SJCRH30 (cell line): ENCODE results near the gene TCF23. TPM values are rescaled to one million over a fixed set of nuclear protein-coding genes. Genes with fewer than 3 reads are reported as not detected.

ENCODE experiments used
- DNase-seq, 2 experiments: peaks; one replicate each; pipeline ENCODE4 v3.0.0-alpha.2; 2015 to 2020
- H3K27ac ChIP-seq: fragments of 250-450 bp; sonication (Bioruptor Pico); 2 replicates; pipeline ENCODE4 v1.5.1; 2020; ENCODE audit warnings: mild to moderate bottlenecking, moderate library complexity
- H3K27me3 ChIP-seq: fragments of 250-450 bp; sonication (Bioruptor Pico); 2 replicates; pipeline ENCODE4 v1.5.1; 2020; ENCODE audit warnings: mild to moderate bottlenecking, moderate library complexity
- H3K36me3 ChIP-seq: fragments of 250-450 bp; sonication (Bioruptor Pico); 2 replicates; pipeline ENCODE4 v1.5.1; 2020; ENCODE audit warnings: mild to moderate bottlenecking, moderate library complexity
- H3K4me1 ChIP-seq: fragments of 250-450 bp; sonication (Bioruptor Pico); 2 replicates; pipeline ENCODE4 v1.5.1; 2020; ENCODE audit warnings: mild to moderate bottlenecking, moderate library complexity
- H3K4me3 ChIP-seq: fragments of 250-450 bp; sonication (Bioruptor Pico); 2 replicates; pipeline ENCODE4 v1.5.1; 2020; ENCODE audit warnings: mild to moderate bottlenecking, moderate library complexity
- H3K9me3 ChIP-seq: fragments of 250-450 bp; sonication (Bioruptor Pico); replicated peaks from 2 replicates; pipeline ENCODE4 v1.5.1; 2020; ENCODE audit warnings: mild to moderate bottlenecking, moderate library complexity
- total RNA-seq: library from RNA; depleted of rRNA; stranded (reverse); fragments of >200 nt; shearing (Covaris generic); gene quantifications from 2 replicates; pipeline ENCODE4 v1.2.3, GENCODE V29; 2014

Gene TCF23
- total RNA-seq, 1 experiment from 2014 or later = not detected

DNA sequence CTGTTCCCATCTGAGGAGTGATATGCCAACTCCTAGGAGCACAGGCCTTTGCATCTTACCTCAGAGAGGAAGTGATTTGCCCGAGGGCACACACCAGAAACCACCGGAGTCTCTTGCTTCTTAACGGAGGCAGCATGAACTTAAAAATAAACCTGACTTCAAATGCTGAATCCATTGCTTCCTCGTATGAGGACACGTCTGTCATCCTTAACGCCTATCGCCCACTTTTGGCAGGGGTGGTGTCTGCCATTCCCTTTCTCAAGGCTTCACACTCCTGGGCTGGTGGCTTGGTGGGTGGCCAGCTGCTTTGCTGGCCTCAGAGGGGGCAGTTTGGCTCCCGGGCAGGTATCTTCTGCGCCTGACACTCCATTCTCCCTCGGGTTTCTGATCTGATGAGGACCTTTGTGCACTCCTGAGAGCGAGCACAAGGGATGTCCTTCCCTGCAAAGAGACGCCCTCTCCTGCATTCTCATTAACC lies 13.3 kb upstream of the TCF23 start:
- no peak for DNase-seq
- Histone ChIP-seq H3K27ac (no peak overlapping the region), H3K4me3 (no peak overlapping the region), H3K4me1 (peaks cover 6% of the 10 kb centered on the region; the same call in 1 of the 2 replicates), H3K9me3 (no peaks in the 10 kb centered on the region), H3K27me3 (peaks cover 6% of the 10 kb centered on the region; the same call in 1 of the 2 replicates), H3K36me3 (peaks cover 6% of the 10 kb centered on the region; the same call in 1 of the 2 replicates)

DNA sequence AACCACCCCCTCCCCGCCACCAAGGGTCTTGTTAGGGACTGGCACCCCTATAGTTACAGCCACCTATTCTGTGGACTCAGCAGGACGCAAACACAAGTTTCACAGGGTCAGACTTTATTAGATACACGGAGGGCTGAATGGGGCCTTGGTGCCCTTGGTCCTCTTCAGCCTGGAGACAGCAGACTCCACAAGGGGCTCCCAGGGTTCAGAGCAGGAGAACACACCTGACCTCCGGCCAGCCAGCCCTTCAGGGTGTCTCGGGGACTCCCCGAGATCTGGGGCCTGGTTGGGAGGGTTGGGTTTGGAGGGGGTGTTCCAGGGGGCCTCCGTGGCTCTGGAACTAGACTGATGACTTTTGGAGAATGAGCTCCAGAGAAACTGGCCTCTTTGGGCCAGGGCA lies 12.1 kb upstream of the TCF23 start:
- H3K4me1 ChIP-seq = peaks cover 6% of the 10 kb centered on the region; the same call in 1 of the 2 replicates
- no peaks in the 10 kb centered on the region for H3K36me3 ChIP-seq
- H3K27ac ChIP-seq = no peak overlapping the region
- DNase-seq = no peak
- H3K4me3 ChIP-seq = no peak overlapping the region
- no peaks in the 10 kb centered on the region for H3K9me3 ChIP-seq
- H3K27me3 ChIP-seq = peaks cover 6% of the 10 kb centered on the region; the same call in 1 of the 2 replicates

DNA sequence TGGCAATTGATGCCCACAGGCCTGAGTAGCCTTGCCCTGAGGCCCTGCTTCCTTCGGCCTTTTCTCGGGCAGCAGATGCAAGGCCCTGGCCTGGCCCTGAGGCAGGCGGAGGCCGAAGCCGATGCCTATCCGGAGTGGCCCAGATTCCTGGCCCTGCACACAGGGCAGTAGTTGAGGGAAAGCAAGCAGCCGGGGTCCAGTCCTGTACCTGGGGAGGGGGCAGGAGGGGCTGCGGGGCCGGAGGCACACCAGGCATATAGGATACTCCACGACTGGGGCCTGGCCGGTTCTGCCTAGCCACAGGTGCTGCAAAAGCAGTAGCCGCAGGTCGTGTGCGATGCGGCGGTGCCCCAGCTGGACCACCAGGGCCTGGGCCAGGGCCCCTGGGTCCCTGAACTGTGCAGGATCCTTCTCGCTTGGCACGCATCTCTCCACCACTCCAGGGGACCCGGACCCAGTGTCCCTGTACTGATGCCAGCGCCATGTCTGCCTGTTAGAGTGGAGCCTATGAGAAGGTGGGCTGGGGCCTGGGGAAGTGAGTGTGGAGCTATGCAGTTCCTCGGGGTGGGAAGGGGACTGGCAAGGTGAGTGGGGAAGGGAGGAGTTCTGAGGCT lies 11.4 kb upstream of the TCF23 start:
- H3K9me3 ChIP-seq = no peaks in the 10 kb centered on the region
- no peaks in the 10 kb centered on the region for H3K36me3 ChIP-seq
- no peak overlapping the region for H3K27ac ChIP-seq
- peaks cover 6% of the 10 kb centered on the region; the same call in 1 of the 2 replicates for H3K27me3 ChIP-seq
- DNase-seq = no peak
- no peak overlapping the region for H3K4me3 ChIP-seq
- H3K4me1 ChIP-seq = peaks cover 6% of the 10 kb centered on the region; the same call in 1 of the 2 replicates

DNA sequence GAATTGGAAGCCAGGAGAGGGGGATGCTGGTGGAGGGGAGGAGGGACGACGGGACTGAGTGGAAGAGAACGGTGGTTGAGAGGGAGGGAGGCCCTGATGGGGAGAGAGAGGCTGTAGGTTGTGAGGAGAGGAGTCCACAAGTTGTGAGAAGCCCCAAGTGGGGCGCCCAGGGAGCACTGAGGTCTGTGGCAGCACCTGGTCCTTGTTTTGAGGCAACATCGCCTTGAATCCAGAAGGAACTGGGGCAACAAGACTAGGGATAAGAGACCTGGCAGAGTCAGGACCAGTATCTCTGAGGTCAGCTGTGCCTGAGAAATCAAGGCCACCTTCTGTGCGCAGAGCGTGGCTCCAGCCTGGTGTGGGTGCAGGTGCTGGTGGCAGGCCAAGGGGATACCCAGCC lies 10.7 kb upstream of the TCF23 start:
- no peak overlapping the region for H3K27ac ChIP-seq
- 0 out of 2 replicates have a peak, but pooled peaks cover 2% of the 10 kb centered on the region for H3K9me3 ChIP-seq
- no peak overlapping the region for H3K4me3 ChIP-seq
- H3K36me3 ChIP-seq = no peaks in the 10 kb centered on the region
- H3K4me1 ChIP-seq = peaks cover 4% of the 10 kb centered on the region; the same call in 1 of the 2 replicates
- peaks cover 6% of the 10 kb centered on the region; the same call in 1 of the 2 replicates for H3K27me3 ChIP-seq
- no peak for DNase-seq

DNA sequence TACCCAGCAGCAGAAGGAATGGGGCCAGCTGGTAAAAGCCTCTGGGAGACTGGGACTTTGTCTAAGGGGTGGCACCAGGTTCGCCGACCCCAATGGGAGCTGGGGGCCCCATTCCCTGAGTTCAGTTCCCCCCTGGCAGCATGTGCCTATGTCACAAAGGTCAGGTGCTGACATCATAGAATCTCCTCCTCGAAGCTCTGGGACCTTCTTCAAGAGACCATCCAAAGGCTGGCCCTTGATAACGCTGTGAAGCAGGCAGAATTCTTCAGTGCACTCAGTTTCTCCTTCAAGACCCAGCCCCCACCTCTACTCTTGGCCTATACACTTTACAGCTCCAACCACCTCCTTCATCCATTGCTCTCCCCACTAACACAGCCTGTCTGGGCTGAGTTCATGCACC lies 9.5 kb upstream of the TCF23 start, which contains the start of gene PRR30:
Gene PRR30 (minus strand): TSS at position 101 of the 400 bp plus-strand sequence. CDS start 1,081 bp downstream, outside the sequence.
- 0 out of 2 replicates have a peak, but pooled peaks cover 3% of the 10 kb centered on the region for H3K9me3 ChIP-seq
- no peak within 1 kb of the TSS for H3K4me3 ChIP-seq
- H3K36me3 ChIP-seq = no peaks in the 10 kb centered on the region
- H3K27ac ChIP-seq = no peak within 1 kb of the TSS
- DNase-seq = no peak
- H3K27me3 ChIP-seq = peaks cover 13% of the 10 kb centered on the region
- no peaks in the 10 kb centered on the region for H3K4me1 ChIP-seq

DNA sequence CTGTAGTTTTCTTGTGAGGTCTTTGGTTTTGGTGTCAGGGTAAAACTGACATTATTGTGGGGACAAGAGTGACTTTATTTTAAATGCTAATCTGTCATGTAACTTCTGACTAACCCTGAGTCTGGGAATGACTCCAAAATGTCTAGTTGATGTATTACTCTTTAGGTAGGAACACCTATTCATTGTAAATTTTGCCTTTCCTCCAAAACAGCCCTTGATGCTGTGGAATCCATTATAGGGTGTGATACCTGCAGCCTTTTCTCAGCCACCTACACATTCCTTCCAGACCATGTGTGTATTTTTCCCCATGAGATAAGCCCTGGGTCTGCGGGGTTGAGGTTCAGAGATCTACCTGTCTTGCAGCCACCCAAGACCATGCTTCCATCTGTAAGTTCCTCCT lies 5.5 kb upstream of the TCF23 start:
- DNase-seq = no peak
- H3K27me3 ChIP-seq = peaks cover 16% of the 10 kb centered on the region
- H3K27ac ChIP-seq = no peak overlapping the region
- no peaks in the 10 kb centered on the region for H3K36me3 ChIP-seq
- 0 out of 2 replicates have a peak, but pooled peaks cover 3% of the 10 kb centered on the region for H3K9me3 ChIP-seq
- H3K4me1 ChIP-seq = no peaks in the 10 kb centered on the region
- no peak overlapping the region for H3K4me3 ChIP-seq

DNA sequence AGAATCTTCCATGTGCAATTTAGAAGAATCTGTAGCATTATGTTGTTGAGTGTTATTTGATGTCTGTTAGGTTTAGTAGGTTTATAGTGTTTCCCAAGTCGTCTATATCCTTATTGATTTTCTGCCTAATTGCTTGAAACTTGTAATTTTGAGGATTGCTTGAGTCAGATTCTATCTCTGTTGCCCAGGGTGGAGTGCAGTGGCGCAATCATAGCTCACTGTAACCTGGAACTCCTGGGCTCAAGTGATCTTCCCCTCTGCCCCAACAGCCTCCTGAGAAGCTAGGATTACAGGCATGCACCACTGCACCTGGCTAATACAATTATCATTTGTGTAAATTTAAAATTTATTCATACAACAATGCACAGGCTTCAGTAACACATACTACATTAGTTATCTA lies 3.1 kb upstream of the TCF23 start:
- Histone ChIP-seq H3K9me3 (0 out of 2 replicates have a peak, but pooled peaks cover 3% of the 10 kb centered on the region), H3K36me3 (no peaks in the 10 kb centered on the region), H3K27ac (no peak overlapping the region), H3K4me1 (no peaks in the 10 kb centered on the region), H3K4me3 (no peak overlapping the region), H3K27me3 (peaks cover 25% of the 10 kb centered on the region)
- no peak for DNase-seq

DNA sequence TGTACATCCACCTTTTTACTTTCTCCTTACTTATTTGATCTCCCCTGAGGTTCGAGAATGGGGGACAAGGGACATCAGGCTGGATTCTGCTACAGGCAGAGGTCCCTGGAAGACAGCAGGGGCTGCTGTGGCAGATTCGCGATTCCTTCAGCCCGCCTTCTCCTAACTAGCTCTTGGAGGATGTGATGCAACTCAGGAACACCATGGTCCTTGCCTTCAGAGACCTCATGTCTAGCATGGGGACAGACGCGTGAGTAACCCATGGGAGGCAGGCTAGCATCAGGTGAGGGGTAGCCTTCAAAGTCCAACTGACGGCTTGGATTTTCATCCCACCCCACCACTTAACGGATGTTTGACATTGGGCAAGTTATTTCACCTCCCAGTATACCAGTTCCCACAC lies 869 bp upstream of the TCF23 start:
- no peak overlapping the region for H3K27ac ChIP-seq
- no peak overlapping the region for H3K4me3 ChIP-seq
- no peak for DNase-seq
- no peaks in the 10 kb centered on the region for H3K36me3 ChIP-seq
- 0 out of 2 replicates have a peak, but pooled peaks cover 3% of the 10 kb centered on the region for H3K9me3 ChIP-seq
- no peaks in the 10 kb centered on the region for H3K4me1 ChIP-seq
- H3K27me3 ChIP-seq = peaks cover 32% of the 10 kb centered on the region

DNA sequence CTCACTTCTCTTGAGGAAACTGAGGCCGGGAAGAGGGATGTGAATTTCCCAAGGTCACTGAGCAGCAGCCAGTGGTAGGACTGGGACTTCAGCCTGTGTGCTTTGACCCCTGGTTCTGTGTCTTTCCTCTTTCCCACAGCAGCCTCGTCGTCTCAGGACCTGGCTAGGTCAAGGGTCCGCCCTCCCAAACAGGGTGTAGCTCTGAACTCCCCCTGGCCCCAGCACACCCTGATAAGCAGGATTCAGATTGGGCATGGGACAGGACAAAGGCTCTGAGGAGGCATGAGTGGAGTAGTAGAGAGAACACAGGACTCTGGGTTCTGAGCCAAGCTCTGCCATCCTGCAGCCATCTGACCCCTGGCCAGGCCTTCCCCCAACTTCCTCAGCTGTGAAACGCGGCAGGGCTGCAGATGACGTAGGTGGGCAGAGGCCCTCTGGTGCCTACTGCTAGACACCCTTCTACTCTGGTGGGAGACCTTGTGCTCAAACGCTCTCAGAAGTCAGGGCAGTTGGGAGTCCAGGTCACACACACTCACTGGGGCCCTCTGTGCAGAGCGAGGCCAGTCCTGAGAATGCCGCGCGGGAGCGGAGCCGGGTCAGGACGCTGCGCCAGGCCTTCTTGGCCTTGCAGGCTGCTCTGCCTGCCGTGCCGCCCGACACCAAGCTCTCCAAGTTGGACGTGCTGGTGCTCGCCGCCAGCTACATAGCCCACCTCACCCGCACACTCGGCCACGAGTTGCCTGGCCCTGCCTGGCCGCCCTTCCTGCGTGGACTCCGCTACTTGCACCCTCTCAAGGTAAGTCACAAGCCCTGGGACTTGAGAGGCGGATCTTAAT lies 984 bp downstream of the TCF23 start:
- peaks cover 36% of the 10 kb centered on the region for H3K27me3 ChIP-seq
- H3K27ac ChIP-seq = no peak overlapping the region

DNA sequence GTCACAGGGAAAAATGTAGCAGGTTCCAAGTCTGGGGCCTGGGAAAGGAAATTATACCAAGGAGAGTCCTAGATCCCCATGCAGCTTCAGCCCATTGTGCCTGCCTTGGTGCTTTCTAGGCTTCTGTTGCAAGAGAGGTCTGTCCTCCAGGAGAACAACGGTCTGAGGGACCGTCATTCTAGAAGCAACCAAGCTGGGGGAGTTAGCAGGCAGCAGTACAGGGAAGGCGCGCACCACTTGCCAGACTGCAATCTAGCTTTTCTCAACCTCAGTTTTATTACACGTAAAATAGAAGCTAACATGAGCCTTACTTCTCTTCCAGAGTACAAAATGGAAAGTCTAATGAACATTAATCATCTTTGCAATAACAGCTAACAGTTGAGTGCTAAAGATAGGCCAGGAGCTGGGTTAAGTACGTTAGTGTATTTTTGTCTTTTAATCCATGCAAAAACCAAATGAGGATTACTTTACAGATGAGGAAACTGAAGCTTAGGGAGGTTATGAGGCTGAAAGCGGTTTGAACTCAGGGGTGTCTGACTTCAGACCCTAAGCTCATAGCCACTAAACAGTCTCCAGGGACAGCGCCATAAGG lies 1.9 kb downstream of the TCF23 start:
- H3K27ac ChIP-seq = no peak overlapping the region
- no peaks in the 10 kb centered on the region for H3K4me1 ChIP-seq
- no peaks in the 10 kb centered on the region for H3K9me3 ChIP-seq
- no peaks in the 10 kb centered on the region for H3K36me3 ChIP-seq
- no peak overlapping the region for H3K4me3 ChIP-seq
- DNase-seq = no peak
- H3K27me3 ChIP-seq = peaks cover 32% of the 10 kb centered on the region

More for the DNA sequence above, 984 bp downstream of the TCF23 start:
- Histone ChIP-seq H3K9me3 (no peaks in the 10 kb centered on the region), H3K4me1 (no peaks in the 10 kb centered on the region), H3K36me3 (no peaks in the 10 kb centered on the region), H3K4me3 (no peak overlapping the region)
- no peak for DNase-seq

DNA sequence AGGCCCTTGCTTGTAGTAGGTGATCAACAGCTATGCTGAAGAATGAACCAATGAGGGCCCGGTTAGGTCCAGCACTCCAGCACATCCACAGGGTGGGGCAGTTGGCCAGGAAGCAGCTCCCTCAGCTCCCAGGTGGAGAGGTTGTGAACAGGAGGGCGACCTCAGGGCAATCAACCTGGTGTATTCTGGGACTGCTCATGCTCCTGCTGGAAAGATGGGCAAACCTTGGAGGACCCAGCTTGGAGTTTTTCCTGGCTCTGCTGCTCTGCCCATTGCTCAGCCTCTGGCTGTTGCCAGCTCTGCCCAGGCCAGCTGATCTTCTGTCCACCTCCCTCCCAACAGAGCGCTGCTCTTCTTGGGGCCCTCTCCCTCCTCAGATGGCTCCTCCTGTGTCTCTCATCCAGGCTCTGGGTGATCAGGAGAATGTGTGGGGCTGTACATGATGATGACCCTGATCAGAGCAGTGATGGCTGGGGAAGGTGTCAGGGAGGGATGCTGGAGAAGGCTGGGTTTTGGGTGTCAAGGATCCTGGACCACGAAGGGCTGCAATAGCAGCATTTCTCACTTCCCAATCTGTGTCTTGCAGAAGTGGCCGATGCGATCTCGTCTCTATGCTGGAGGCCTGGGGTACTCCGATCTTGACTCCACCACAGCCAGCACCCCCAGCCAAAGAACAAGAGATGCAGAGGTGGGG lies 3.4 kb downstream of the TCF23 start:
- no peak overlapping the region for H3K27ac ChIP-seq
- H3K4me3 ChIP-seq = no peak overlapping the region
- no peak for DNase-seq
- peaks cover 40% of the 10 kb centered on the region for H3K27me3 ChIP-seq
- H3K4me1 ChIP-seq = no peaks in the 10 kb centered on the region
- no peaks in the 10 kb centered on the region for H3K36me3 ChIP-seq
- H3K9me3 ChIP-seq = no peaks in the 10 kb centered on the region

DNA sequence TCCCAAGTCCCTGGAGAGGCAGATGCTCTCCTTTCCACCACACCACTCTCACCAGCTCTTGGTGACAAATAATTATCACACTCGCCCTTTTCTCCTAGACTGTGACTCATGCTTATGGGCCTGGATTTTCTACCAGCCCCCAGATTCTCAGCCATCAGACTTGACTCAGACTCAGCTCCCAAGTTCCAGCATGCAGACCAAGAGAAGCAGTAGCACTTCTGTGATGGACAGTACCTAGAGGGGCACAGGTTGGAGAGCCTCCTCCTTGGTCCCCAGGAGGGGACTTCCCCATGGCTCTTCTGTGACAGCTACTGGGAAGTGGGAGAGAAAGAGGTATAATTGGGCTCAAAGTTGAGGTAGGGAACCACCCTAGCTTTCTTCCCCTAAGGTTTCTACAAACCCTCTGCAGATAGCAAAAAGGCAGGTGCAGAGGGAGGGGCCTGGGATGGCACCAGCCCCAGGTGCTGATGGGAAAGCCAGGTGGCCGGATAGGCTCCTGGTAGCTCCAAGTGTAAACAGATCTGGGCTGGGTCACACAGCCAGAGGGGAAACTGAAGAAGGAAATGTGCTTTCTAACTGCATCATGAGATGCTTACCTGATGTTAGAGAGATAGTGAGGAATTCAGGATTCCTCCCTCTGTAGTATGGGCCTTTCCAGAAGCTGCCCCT lies 4.1 kb downstream of the TCF23 start:
- Histone ChIP-seq H3K27ac (no peak overlapping the region), H3K27me3 (peaks cover 44% of the 10 kb centered on the region), H3K4me1 (no peaks in the 10 kb centered on the region), H3K4me3 (no peak overlapping the region), H3K36me3 (no peaks in the 10 kb centered on the region), H3K9me3 (no peaks in the 10 kb centered on the region)
- no peak for DNase-seq

DNA sequence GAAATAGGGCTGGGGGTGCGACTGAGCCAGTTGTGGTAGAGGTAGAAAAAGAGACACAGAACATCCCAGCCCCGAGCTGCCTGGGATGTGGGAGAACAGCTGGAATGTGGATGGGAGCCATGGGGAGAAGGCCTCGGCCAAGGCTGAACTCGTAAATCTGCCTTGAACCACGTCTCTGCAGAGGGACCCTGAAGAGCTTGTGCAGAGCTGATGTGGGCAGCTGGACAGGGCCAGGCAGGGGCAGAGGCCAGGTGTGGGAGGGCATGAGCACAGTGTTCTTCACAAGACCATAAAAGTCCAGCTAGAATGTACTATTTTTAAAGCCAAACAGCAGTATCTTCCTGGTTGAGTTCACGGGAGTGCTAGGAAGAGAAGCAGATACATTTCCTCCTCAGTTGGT lies 5.7 kb downstream of the TCF23 start:
- peaks cover 40% of the 10 kb centered on the region for H3K27me3 ChIP-seq
- H3K4me1 ChIP-seq = no peaks in the 10 kb centered on the region
- no peak overlapping the region for H3K27ac ChIP-seq
- DNase-seq = no peak
- H3K9me3 ChIP-seq = no peaks in the 10 kb centered on the region
- no peak overlapping the region for H3K4me3 ChIP-seq
- no peaks in the 10 kb centered on the region for H3K36me3 ChIP-seq

DNA sequence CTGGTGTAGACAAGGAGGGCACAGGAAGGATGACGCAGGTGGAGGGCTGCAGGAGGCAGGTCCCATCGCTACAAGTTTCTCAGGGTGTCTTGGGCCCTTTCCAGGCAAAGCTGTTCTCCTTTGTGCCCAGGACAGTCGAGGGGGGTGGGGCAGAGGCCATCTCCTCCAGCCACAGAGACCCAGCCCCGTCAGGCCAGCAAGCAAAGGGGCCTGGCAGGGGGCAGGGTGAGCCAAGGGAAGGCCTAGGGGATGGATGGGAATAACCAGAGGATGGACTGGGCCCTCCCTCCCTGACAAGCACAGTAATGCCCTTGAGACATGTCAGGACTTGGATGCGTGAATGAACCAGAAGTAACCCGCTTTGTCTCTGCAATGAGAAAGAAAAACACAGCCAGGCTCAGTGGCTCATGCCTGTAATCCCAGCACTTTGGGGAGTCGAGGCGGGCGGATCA lies 6.3 kb downstream of the TCF23 start:
- Histone ChIP-seq H3K9me3 (no peaks in the 10 kb centered on the region), H3K4me1 (no peaks in the 10 kb centered on the region), H3K4me3 (no peak overlapping the region), H3K36me3 (no peaks in the 10 kb centered on the region), H3K27ac (no peak overlapping the region), H3K27me3 (peaks cover 36% of the 10 kb centered on the region)
- no peak for DNase-seq
